GM19023 (cell line): ENCODE data around the gene TET3.
A peak's percentile ranks its signal among the peaks of the same experiment; 100 is the strongest.

Experiments used
- ATAC-seq: cut with Tn5 transposase; IDR thresholded peaks from one replicate; pipeline ENCODE4 v1.9.1; 2021; ENCODE audit warnings: mild to moderate bottlenecking, moderate library complexity; ENCODE audit not compliant: unreplicated experiment

TET3 gene

DNA sequence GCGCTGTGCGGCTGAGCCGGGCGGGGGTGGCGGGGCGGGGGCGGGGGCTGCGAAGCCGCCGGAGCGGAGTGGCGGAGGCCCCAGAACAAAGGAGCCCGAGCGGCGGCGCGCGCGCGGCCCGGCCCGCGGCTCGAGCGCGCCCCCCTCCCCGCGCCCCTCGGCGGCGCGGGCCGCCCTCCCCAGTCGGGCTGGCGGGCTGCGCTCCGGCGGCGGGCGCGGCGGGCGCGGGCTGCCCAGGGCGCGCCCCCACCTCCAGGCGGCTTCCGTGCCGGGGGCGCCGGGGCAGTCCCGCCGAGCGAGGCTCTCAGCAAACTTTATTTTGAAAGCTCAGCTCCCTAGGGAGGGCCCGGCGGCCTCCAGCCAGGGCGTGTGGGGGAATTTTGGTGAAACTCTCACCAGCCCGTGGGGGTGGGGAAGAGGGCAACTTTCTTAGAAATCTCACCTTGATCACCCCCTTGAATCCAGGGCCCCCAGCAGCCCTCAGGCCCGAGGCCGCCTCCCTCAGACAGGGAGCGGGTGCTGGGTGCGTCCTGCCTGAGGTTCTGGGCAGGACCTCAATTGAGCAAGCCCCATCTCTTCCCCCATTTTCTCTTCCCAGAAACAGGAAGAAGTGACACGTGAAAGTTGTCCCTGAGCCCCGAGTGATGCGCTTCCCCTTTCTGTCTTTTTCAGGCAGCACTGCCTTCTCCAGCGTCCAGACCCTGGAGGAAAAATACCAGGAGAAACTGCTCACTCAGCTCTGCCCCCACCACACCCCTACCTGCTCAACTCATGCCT lies 786 bp downstream of the TET3 start:
- ATAC-seq: peak; percentile 43

GRCh38 chr2:73986085-73986681 lies 1.5 kb downstream of the TET3 start:
- no peak for ATAC-seq

DNA sequence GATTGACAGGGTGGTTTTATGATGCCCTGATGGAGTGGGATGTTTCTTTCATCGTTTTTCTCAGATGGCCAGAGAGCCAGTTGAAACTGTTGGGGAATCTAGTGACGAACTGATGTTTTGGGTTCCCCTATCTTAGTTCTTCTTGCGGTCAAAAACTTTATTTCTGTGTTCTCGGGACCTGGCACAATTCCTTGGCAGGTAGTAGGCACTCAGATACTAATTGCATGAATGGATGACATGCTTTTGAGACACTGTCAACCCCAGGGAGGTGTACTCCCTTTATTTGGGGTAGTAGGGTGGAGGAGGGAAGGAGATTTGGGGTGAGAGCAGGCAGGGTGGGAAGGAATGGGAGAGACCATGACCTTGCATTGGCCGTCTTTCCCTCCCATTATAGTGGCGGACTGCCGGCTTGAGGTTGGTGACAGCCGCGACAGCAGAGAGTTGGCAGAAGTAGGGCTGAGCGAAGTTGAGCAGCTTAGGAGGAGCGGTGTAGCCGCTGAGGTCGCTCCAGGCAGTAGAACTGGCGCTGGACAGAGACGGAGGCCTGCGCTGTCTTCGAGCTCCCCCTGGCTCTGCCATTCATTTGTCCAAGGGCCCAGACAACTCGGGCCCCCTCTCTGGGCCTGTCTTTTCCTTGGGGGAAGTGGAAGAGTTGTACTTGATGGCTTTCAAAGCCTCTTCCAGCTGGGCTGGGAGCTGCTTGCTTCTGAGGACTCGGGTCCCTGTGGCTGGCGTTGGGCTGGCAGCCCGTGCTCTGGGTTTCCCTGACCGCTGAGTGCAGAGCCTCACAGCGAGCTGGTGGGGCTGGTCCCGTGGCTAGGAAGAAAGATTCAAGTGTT lies 2.6 kb downstream of the TET3 start:
- no peak for ATAC-seq

DNA sequence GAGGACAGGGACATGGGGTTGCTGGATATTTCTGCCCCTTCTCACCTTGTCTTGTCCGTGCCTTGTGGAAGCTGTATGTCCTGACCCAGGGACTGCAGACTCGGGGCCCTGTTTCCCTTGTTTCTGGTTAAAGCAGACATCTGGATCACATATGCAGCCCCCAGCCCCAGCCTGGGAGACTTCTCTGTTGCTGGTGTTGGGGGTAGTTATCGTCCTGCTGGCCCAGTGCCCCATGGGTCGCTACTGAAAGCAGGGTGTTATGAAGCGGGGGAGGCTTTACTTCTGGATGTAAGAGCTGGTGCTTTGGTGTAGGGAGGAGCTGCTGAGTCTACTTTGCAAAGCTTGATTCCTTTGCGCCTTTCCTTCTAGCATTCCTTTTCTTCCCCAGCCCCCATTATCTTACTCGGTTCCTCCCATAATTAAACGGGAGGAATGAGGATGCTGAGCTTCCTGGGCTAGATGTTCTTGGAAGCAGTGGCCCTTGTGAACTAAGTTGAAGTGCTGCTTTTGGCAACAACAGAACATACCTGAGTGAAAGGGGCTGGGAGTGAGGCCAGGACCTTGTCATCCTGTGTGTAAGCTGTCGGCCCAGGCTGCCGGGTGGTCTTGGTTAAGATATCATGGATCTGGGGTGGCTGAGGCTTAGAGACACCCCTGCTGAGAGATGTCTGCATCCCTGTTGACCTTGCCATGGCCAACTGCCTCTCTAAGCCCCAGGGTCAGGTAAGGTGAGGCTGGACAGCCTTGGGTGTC lies 3.4 kb downstream of the TET3 start:
- no peak for ATAC-seq

GRCh38 chr2:73989972-73990371 lies 5.3 kb downstream of the TET3 start:
- no peak for ATAC-seq

DNA sequence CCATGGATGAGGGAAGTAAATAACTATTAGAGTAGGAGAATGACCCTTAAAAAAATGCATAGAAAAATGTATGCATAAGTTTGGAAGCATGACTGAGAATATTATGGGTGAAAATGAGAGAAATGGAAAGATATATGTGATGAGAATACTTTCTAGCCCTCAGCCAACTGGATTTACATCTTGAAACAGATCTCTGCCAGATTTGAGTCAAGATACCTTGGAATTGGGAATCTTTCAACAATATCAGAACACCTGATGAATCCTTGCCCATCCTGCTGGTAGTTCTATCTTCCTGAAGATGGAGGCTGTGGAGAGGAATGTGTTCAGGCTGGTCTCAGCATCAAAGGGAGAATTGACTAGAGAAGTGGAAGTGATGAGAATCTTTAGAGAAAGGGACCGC lies 5.8 kb downstream of the TET3 start:
- no peak for ATAC-seq

- ATAC-seq: no peak
Measured at GRCh38 chr2:73992036-73992435, 7.3 kb downstream of the TET3 start.

- ATAC-seq: no peak
Measured at GRCh38 chr2:73993376-73993775, 8.7 kb downstream of the TET3 start.

DNA sequence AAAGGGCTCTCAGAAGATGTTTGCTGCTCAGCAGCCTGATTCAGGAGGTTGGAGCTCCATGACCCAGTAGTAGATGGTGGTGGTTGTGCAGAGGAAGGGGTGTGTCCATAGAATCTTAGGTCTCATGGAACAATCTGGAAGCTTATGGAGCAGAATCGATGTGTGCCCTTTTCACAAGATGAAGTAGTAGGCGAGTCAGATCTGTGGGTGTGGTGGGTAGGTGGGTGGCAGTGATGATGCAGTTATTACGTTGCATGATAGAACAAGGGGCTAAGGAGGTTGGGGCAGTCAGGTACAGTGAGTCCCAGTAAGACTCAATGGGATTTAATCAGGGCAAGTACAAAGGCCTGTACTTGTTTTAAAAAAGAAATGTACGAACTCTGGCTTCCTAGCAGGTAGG lies 9.1 kb downstream of the TET3 start:
- ATAC-seq: no peak

DNA sequence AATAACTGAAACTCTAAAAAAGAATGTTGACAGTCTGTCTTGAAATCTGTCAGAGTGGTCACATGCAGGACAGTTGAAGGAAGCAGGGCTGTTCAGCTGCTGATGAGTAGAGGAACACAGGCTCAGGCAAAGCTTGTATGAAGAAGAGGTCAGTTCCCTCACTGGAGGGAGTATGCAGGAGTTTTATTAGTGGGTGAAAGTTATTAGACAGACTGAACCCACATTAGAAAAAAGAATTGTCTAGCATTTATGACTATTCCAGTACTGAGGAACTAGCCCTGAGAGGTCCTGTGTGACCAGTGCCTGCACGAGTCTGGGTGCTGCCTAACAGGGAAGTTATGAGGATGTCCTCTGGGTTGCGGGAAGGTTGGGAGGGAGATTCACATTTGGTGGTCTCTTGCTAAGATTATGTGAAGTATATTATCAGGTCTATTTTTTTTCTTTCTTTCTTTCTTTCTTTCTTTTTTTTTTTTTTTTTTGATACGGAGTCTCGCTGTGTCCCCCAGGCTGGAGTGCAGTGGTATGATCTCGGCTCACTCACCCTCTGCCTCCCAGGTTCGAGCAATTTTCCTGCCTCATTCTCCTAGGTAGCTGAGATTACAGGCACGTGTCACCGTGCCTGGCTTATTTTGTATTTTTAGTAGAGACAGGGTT lies 9.6 kb downstream of the TET3 start:
- no peak for ATAC-seq

GRCh38 chr2:73995810-73996209 lies 11.1 kb downstream of the TET3 start:
- ATAC-seq: no peak

DNA sequence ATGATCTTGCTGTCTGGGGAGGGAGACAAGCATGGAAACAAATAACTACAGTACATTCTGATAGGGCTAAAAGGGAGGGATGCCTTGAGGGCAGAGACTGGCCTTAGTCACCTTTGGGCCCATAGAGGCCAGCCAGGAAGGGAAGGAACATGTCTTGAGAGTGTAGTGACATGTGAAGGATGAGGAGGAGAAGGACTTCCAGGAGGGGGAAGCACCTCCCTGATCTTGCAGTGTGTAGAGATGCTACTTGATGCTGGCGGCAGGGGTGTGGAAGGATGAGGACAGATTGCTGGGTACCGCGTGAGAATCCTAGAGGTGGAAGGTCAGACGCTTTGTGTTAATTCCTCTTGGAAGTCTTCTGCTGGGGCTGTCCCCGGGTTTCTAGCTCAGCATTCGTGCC lies 13.1 kb downstream of the TET3 start:
- no peak for ATAC-seq

GRCh38 chr2:73998451-73998850 lies 13.7 kb downstream of the TET3 start:
- ATAC-seq: no peak

- ATAC-seq: no peak
Measured at GRCh38 chr2:73998933-73999332, 14.2 kb downstream of the TET3 start.

- ATAC-seq: no peak
Measured at GRCh38 chr2:73999881-74000597, 15.3 kb downstream of the TET3 start.

GRCh38 chr2:74000666-74001065 lies 16.0 kb downstream of the TET3 start:
- ATAC-seq: no peak

DNA sequence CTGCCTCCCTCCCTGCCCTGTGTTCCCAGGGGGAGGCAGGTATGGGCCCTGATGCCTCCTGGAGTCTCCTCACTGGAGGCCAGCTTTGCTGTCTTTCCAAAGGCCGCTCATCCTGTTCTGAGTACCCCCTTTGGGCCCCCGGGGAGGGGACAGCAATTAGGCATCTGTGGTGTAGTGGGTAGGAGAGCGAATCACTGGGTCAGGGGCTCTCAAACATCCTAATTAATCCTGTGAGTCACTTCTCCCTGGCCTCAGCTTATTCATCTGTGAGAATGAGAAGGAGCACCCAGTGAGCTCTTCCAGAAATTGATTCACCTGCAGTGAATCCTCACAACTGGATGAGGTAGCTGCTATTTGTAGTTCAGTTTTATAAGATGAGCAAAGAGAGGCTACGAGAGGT lies 16.4 kb downstream of the TET3 start:
- no peak for ATAC-seq

GRCh38 chr2:74001781-74002504 lies 17.2 kb downstream of the TET3 start:
- ATAC-seq: peak; percentile 50
